GM12891 (cell line): ENCODE measurements around the gene PCDHGA1.

Experiments
- POLR2A ChIP-seq: IDR thresholded peaks from 2 replicates; pipeline ENCODE4 v1.6.1; 2011; ENCODE audit warnings: low read depth, low read length, control low read depth
- POLR2AphosphoS5 ChIP-seq: IDR thresholded peaks from 2 replicates; pipeline ENCODE4 v1.6.1; 2011; ENCODE audit warnings: low read depth, low read length, control low read depth

GRCh38 chr5:141490771-141491170, 160.5 kb downstream of the PCDHGA1 start:
- TF ChIP-seq POLR2A (no peak), POLR2AphosphoS5 (no peak)
